22Rv1 (cell line): Measurements from ENCODE around the gene FILIP1L.

ENCODE experiments used
- ZFX ChIP-seq: fragments of 450-650 bp; IDR thresholded peaks from 2 replicates; pipeline ENCODE4 v1.6.1; 2017; ENCODE audit warnings: antibody characterized with exemption, borderline replicate concordance
- TF ChIP-seq, protein P1 (sequence below): fragments of 450-650 bp; IDR thresholded peaks from 2 replicates; pipeline ENCODE4 v1.5.1; 2017; ENCODE audit warnings: mild to moderate bottlenecking

DNA sequence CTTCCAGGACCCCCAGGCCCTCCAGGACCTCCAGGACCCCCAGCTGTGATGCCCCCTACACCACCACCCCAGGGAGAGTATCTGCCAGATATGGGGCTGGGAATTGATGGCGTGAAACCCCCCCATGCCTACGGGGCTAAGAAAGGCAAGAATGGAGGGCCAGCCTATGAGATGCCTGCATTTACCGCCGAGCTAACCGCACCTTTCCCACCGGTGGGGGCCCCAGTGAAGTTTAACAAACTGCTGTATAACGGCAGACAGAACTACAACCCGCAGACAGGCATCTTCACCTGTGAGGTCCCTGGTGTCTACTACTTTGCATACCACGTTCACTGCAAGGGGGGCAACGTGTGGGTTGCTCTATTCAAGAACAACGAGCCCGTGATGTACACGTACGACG, 318.7 kb downstream of the FILIP1L start:
- TF ChIP-seq, protein P1, sequence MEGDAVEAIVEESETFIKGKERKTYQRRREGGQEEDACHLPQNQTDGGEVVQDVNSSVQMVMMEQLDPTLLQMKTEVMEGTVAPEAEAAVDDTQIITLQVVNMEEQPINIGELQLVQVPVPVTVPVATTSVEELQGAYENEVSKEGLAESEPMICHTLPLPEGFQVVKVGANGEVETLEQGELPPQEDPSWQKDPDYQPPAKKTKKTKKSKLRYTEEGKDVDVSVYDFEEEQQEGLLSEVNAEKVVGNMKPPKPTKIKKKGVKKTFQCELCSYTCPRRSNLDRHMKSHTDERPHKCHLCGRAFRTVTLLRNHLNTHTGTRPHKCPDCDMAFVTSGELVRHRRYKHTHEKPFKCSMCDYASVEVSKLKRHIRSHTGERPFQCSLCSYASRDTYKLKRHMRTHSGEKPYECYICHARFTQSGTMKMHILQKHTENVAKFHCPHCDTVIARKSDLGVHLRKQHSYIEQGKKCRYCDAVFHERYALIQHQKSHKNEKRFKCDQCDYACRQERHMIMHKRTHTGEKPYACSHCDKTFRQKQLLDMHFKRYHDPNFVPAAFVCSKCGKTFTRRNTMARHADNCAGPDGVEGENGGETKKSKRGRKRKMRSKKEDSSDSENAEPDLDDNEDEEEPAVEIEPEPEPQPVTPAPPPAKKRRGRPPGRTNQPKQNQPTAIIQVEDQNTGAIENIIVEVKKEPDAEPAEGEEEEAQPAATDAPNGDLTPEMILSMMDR, result no peak
- TF ChIP-seq ZFX, result no peak
